LNCaP clone FGC (cell line): ENCODE data around the gene LRRC39.
A peak's percentile ranks its signal among the peaks of the same experiment; 100 is the strongest.
"Not testable (repeated sequence)": the region's sequence is repeated elsewhere in the genome, so short reads cannot be mapped to it uniquely, and the experiment has no call there.

ENCODE experiments used
- DNase-seq: peaks from one replicate; pipeline ENCODE4 v3.0.0-alpha.2; 2011; ENCODE audit warnings: low read depth
- H3K4me3 ChIP-seq: 2 replicates; pipeline ENCODE4 v1.5.1; 2011; ENCODE audit warnings: mild to moderate bottlenecking, low read depth, low read length, control low read depth
- TF ChIP-seq, protein P1 (sequence below): IDR thresholded peaks from 2 replicates; pipeline ENCODE4 v1.5.1; 2012; ENCODE audit warnings: mild to moderate bottlenecking; ENCODE audit not compliant: control insufficient read depth, insufficient read depth; ENCODE audit errors: extremely low read depth

The LRRC39 gene

DNA sequence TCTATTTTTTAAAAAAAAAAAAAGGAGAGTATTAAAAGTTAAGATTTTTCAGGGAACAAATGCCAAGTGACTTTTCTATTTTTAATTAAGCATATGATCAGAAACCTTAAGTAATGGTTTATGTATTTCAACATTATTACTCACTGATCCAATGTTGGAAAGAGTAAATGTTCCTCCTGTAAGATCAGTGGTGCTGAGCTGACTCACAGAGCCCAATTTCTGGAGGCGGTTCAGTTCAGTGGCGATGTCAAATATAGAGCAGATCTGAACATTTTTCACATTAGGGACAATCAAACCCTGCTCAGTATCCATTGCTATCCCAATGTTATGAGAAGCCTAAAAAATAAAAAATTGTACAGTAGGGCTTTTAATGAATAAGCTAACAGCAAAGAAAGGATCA is 28.2 kb upstream of the LRRC39 start:
- H3K4me3 ChIP-seq, result no peak overlapping the region
- DNase-seq, result no peak
- TF ChIP-seq, protein P1, sequence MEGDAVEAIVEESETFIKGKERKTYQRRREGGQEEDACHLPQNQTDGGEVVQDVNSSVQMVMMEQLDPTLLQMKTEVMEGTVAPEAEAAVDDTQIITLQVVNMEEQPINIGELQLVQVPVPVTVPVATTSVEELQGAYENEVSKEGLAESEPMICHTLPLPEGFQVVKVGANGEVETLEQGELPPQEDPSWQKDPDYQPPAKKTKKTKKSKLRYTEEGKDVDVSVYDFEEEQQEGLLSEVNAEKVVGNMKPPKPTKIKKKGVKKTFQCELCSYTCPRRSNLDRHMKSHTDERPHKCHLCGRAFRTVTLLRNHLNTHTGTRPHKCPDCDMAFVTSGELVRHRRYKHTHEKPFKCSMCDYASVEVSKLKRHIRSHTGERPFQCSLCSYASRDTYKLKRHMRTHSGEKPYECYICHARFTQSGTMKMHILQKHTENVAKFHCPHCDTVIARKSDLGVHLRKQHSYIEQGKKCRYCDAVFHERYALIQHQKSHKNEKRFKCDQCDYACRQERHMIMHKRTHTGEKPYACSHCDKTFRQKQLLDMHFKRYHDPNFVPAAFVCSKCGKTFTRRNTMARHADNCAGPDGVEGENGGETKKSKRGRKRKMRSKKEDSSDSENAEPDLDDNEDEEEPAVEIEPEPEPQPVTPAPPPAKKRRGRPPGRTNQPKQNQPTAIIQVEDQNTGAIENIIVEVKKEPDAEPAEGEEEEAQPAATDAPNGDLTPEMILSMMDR, result no peak

DNA sequence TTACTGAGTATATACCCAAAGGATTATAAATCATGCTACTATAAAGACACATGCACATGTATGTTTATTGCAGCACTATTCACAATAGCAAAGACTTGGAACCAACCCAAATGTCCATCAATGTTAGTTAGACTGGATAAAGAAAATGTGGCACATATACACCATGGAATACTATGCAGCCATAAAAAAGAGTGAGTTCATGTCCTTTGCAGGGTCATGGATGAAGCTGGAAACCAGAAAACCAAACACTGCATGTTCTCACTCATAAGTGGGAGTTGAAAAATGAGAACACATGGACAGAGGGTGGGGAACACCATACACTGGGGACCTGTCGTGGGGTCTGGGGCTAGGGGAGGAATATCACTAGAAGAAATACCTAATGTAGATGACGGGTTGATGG is 27.5 kb upstream of the LRRC39 start:
- not testable (repeated sequence) for H3K4me3 ChIP-seq, DNase-seq

DNA sequence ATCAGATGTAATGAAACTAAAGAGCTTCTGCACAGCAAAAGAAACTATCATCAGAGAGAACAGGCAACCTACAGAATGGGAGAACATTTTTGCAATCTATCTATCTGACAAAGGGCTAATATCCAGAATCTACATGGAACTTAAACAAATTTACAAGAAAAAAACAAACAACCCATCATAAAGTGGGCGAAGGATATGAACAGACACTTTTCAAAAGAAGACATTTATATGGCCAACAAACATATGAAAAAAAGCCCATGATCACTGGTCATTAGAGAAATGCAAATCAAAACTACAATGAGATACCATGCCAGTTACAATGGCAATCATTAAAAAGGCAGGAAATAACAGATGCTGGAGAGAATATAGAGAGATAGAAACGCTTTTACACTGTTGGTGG is 27.0 kb upstream of the LRRC39 start:
- H3K4me3 ChIP-seq, DNase-seq: not testable (repeated sequence)

DNA sequence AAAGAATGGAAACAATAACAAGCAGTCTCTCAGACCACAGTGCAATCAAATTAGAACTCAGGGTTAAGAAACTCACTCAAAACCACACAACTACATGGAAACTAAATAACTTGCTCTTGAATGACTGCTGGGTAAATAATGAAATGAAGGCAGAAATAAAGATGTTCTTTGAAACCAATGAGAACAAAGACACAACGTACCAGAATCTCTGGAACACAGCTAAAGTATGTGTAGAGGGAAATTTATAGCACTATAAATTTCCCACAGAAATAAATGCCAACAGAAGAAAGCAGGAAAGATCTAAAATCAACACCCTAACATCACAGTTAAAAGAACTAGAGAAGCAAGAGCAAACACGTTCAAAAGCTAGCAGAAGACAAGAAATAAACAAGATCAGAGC is 24.6 kb upstream of the LRRC39 start:
- H3K4me3 ChIP-seq, result not testable (repeated sequence)
- peak; percentile 40 for DNase-seq

DNA sequence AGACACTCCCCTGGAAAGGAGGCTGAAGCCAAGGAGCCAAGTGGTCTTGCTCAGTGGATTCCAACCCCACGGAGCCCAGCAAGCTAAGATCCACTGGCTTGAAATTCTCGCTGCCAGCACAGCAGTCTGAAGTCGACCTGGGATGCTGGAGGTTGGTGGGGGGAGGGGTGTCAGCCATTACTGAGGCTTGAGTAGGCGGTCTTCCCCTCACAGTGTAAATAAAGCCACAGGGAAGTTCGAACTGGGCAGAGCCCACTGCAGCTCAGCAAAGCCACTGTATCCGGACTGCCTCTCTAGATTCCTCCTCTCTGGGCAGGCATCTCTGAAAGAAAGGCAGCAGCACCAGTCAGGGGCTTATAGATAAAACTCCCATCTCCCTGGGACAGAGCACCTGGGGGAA is 22.0 kb upstream of the LRRC39 start:
- H3K4me3 ChIP-seq, DNase-seq: not testable (repeated sequence)

DNA sequence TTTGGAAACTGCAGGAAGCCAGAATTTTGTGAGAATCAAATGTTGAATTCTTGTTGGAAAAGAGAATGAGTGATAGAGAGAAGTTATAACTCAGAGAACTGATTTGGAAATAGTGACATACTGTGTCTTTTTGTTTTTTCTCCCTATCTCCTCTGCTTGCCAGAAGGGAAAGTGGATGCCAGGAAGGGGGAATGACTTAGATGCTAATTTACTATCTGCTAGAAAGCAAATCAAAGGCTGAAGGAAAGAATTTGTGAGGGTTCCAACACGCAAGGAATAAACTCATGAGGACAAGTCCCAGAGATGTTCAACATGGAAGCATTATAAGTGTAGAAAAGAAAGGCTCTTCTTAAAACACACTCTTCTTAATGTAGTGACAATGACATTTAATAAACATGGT is 20.5 kb upstream of the LRRC39 start:
- TF ChIP-seq, protein P1, result no peak
- no peak overlapping the region for H3K4me3 ChIP-seq
- no peak for DNase-seq

DNA sequence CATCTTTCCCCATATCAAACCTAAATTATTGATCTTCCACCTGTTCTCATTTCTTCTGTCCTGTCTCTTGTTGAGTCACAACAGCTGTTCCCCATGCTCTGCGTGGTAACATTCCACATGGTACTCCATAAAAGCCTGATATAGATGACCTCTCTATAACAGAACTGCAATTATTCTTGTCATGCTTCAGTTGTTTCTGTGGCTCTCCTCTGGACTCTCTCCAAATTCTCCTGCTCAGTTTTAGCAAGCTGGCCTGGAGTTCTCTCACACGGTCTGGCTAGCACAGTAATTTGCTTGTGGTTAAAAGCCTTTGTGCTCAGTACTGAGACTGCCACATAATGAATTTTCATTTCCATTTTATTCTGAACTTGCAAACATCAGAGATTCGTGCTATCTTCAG is 10.6 kb upstream of the LRRC39 start:
- DNase-seq, result peak; percentile 10
- no peak overlapping the region for H3K4me3 ChIP-seq
- TF ChIP-seq, protein P1, result no peak

DNA sequence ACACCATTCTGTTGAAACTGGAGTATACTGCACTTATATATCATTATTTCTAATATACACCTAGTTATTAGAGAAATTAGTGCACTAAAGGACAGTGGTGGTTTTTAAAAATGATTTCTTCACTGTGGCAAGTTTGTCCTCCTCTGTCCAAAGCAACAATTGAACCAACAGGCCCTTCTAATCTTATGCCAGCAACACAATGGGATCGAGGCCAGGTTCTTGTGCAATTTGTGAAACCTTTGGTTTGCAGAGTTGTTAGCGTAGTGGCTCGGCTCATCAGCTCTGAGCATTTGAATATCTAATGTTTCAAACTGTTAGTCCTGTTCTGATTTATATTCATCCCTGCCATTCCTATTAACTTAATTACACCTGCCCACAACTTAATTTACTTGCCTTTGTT is 9.9 kb upstream of the LRRC39 start:
- DNase-seq, result peak; percentile 40
- no peak overlapping the region for H3K4me3 ChIP-seq
- TF ChIP-seq, protein P1, result no peak

DNA sequence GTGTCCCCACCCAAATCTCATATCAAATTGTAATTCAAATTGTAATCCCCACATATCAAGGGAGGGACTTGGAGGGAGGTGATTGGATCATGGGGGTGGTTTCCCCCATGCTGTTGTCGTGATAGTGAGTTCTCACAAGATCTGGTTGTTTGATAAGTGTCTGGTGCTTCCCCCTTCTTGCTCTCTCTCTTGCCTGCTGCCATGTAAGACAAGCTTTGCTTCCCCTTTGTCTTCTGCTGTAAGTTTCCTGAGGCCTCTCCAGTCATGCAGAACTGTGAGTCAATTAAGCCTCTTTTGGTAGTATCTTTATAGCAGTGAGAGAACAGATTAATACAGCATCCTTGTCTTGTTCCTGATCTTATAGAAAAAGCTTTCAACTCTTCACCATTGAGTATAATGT is 6.5 kb upstream of the LRRC39 start:
- TF ChIP-seq, protein P1, result no peak
- no peak overlapping the region for H3K4me3 ChIP-seq
- no peak for DNase-seq

DNA sequence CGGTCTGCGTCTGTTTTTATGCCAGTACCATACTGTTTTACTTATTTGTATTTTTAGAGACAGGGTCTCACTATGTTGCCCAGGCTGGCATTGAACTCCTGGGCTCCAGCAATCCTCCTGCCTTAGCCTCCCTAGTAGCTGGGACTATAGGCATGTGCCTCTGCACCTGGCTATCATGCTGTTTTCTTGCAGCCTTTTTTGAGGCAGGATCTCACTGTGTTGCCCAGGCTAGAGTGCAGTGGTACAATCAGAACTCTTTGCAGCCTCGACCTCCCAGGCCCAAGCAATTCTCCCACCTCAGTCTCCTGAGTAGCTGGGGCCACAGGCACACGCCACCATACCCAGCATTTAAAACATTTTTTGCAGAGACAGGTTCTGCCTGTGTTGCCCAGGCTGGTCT is 5.3 kb upstream of the LRRC39 start:
- no peak for DNase-seq
- TF ChIP-seq, protein P1, result no peak

More for the DNA sequence above, 5.3 kb upstream of the LRRC39 start:
- no peak overlapping the region for H3K4me3 ChIP-seq
